ENCODE results near the gene PHF8.

The PHF8 gene

GRCh38 chrX:54089191-54089590 lies 44.9 kb upstream of the PHF8 start:
- no peak overlapping the region for H2AFZ ChIP-seq (ENCODE audit: low read depth, low read length)
- no peaks in the 10 kb centered on the region for H4K20me1 ChIP-seq (ENCODE audit: insufficient read depth, low read length)
- no peak for TF ChIP-seq CTCF (IDR thresholded peaks at IDR 0.05; ENCODE audit: low read depth, low read length)
- no peak for TF ChIP-seq EZH2phosphoT487 (IDR thresholded peaks at IDR 0.05; ENCODE audit: low read depth)
- no peak overlapping the region for H3K4me3 ChIP-seq (ENCODE audit: low read length)
- no peak overlapping the region for H3K4me2 ChIP-seq (ENCODE audit: low read length)
- no peaks in the 10 kb centered on the region for H3K27me3 ChIP-seq (ENCODE audit: low read depth, low read length)
- H3K9ac ChIP-seq (ENCODE audit: low read length), result no peak overlapping the region
- no peaks in the 10 kb centered on the region for H3K79me2 ChIP-seq (ENCODE audit: low read length)
- H3K4me1 ChIP-seq (ENCODE audit: low read length), result no peaks in the 10 kb centered on the region
- no peaks in the 10 kb centered on the region for H3K9me3 ChIP-seq (ENCODE audit: insufficient read depth, low read length)
- no peaks in the 10 kb centered on the region for H3K36me3 ChIP-seq (replicated peaks; ENCODE audit: low read depth, low read length)
- no peak overlapping the region for H3K27ac ChIP-seq (ENCODE audit: low read length)

DNA sequence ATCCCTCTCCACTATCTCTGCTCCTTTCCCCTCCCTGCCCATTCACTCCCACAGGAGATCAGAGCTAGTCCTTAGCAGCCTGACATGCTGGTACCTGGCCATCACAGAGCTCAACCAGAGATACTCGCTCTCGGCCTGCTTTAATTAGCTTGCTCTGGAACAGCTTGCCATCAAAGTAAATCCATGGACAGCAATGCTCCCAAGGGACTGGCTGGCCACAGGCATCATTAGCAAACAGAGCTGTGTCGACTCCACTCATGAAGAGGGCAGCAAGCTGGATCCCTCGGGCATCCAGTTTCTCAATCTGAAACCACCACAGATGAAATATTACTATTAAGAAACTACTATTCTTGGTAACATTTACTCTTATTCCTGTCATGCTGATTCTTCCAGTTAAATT lies 43.4 kb upstream of the PHF8 start:
- Histone ChIP-seq H2AFZ (ENCODE audit: low read depth, low read length) (no peak overlapping the region), H3K4me1 (ENCODE audit: low read length) (no peaks in the 10 kb centered on the region), H3K4me2 (ENCODE audit: low read length) (no peak overlapping the region), H4K20me1 (ENCODE audit: insufficient read depth, low read length) (no peaks in the 10 kb centered on the region), H3K36me3 (replicated peaks; ENCODE audit: low read depth, low read length) (no peaks in the 10 kb centered on the region), H3K9ac (ENCODE audit: low read length) (no peak overlapping the region), H3K79me2 (ENCODE audit: low read length) (no peaks in the 10 kb centered on the region), H3K27ac (ENCODE audit: low read length) (no peak overlapping the region), H3K27me3 (ENCODE audit: low read depth, low read length) (no peaks in the 10 kb centered on the region), H3K9me3 (ENCODE audit: insufficient read depth, low read length) (no peaks in the 10 kb centered on the region), H3K4me3 (ENCODE audit: low read length) (no peak overlapping the region)
- TF ChIP-seq CTCF (IDR thresholded peaks at IDR 0.05; ENCODE audit: low read depth, low read length) (no peak), EZH2phosphoT487 (IDR thresholded peaks at IDR 0.05; ENCODE audit: low read depth) (no peak)

DNA sequence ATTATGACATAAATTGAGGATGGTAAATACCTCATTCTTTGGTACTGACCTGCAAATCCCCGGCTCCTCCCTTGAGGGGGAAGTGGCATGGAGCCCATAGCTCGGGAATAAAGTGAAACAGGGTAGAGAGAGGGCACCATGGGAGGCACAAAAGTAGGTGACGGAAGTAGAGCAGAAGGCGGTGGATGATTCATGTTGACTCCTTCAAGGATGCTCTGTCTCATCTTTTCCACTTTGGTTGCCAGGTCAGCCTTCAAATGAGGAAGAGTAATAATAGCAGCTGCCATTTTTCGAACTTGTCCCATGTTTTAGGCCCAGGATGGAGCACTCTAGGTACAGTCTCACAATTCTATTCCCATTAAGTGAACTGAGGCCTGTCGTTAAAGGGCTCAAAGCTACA lies 41.4 kb upstream of the PHF8 start:
- TF ChIP-seq EZH2phosphoT487 (IDR thresholded peaks at IDR 0.05; ENCODE audit: low read depth), result no peak
- TF ChIP-seq CTCF (IDR thresholded peaks at IDR 0.05; ENCODE audit: low read depth, low read length), result no peak
- Histone ChIP-seq H3K9ac (ENCODE audit: low read length) (no peak overlapping the region), H3K4me2 (ENCODE audit: low read length) (no peak overlapping the region), H3K4me1 (ENCODE audit: low read length) (no peaks in the 10 kb centered on the region), H3K36me3 (replicated peaks; ENCODE audit: low read depth, low read length) (no peaks in the 10 kb centered on the region), H3K27me3 (ENCODE audit: low read depth, low read length) (no peaks in the 10 kb centered on the region), H3K4me3 (ENCODE audit: low read length) (no peak overlapping the region), H3K9me3 (ENCODE audit: insufficient read depth, low read length) (no peaks in the 10 kb centered on the region), H2AFZ (ENCODE audit: low read depth, low read length) (no peak overlapping the region), H3K79me2 (ENCODE audit: low read length) (no peaks in the 10 kb centered on the region), H4K20me1 (ENCODE audit: insufficient read depth, low read length) (no peaks in the 10 kb centered on the region), H3K27ac (ENCODE audit: low read length) (no peak overlapping the region)

DNA sequence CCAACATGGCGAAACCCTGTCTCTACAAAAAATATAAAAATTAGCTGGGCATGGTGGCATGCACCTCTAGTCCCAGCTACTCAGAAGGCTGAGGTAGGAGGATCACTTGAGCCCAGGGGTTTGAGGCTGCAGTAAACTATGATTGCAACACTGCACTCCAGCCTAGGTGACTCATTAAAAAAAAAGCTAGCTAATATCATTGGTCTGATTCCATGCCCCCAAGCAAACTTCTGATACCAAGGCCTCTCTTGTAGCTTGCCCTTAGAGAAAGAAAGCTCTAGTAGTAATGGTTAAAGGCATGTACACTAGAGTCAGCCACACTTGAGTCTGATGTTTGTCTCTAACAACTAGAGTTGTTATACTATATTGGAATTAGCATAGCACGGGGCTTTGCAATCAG lies 32.6 kb upstream of the PHF8 start:
- Histone ChIP-seq H4K20me1 (ENCODE audit: insufficient read depth, low read length) (no peaks in the 10 kb centered on the region), H3K4me1 (ENCODE audit: low read length) (no peaks in the 10 kb centered on the region), H3K36me3 (replicated peaks; ENCODE audit: low read depth, low read length) (no peaks in the 10 kb centered on the region), H3K27me3 (ENCODE audit: low read depth, low read length) (no peaks in the 10 kb centered on the region), H3K27ac (ENCODE audit: low read length) (no peak overlapping the region), H3K4me3 (ENCODE audit: low read length) (no peak overlapping the region), H2AFZ (ENCODE audit: low read depth, low read length) (no peak overlapping the region), H3K79me2 (ENCODE audit: low read length) (no peaks in the 10 kb centered on the region), H3K9ac (ENCODE audit: low read length) (no peak overlapping the region), H3K9me3 (ENCODE audit: insufficient read depth, low read length) (no peaks in the 10 kb centered on the region), H3K4me2 (ENCODE audit: low read length) (no peak overlapping the region)
- TF ChIP-seq EZH2phosphoT487 (IDR thresholded peaks at IDR 0.05; ENCODE audit: low read depth) (no peak), CTCF (IDR thresholded peaks at IDR 0.05; ENCODE audit: low read depth, low read length) (no peak)

All from OCI-LY3 (cell line).